Measurements from ENCODE around the gene LUZP2.

Gene LUZP2

GRCh38 chr11:24683583-24683982 lies 186.7 kb downstream of the LUZP2 start:
- no peaks in the 10 kb centered on the region for H3K9me3 ChIP-seq (ENCODE audit: control extremely low read depth in 1 of 5, control insufficient read depth in 4 of 5, insufficient read depth in 2 of 5, low read depth in 1 of 5, low read length in 4 of 5)
- DNase-seq, result no peak
- H3K36me3 ChIP-seq (ENCODE audit: control insufficient read depth in 4 of 4, insufficient read depth in 4 of 4, low read length in 3 of 4), result no peaks in the 10 kb centered on the region
- WGBS (ENCODE audit: insufficient coverage), result no CpG with 5 or more reads among the region's 1 CpG
- no peaks in the 10 kb centered on the region for H3K27me3 ChIP-seq (replicated peaks in 2 of 5; ENCODE audit: control insufficient read depth in 4 of 5, insufficient read depth in 5 of 5, low read length in 4 of 5)
- ChIA-PET CTCF (no interaction called here), POLR2A (no interaction called here)
- H3K27ac ChIP-seq (ENCODE audit: insufficient read depth in 1 of 2, low read depth in 1 of 2, low read length in 2 of 2, poor library complexity in 1 of 2, severe bottlenecking in 2 of 2), result no peak overlapping the region
- H3K4me1 ChIP-seq (ENCODE audit: control extremely low read depth in 1 of 4, control insufficient read depth in 4 of 4, insufficient read depth in 4 of 4, low read length in 3 of 4), result no peaks in the 10 kb centered on the region
- no peak overlapping the region for H3K4me3 ChIP-seq (ENCODE audit: control insufficient read depth in 1 of 7, extremely low read depth in 1 of 7, insufficient read depth in 4 of 7, low read depth in 2 of 7, low read length in 6 of 7)

- no peak overlapping the region for H3K27ac ChIP-seq (ENCODE audit: insufficient read depth in 1 of 2, low read depth in 1 of 2, low read length in 2 of 2, poor library complexity in 1 of 2, severe bottlenecking in 2 of 2)
- ChIA-PET POLR2A (no interaction called here), CTCF (no interaction called here)
- no peaks in the 10 kb centered on the region for H3K36me3 ChIP-seq (ENCODE audit: control insufficient read depth in 4 of 4, insufficient read depth in 4 of 4, low read length in 3 of 4)
- WGBS (ENCODE audit: insufficient coverage), result no CpG with 5 or more reads among the region's 1 CpG
- H3K9me3 ChIP-seq (ENCODE audit: control extremely low read depth in 1 of 5, control insufficient read depth in 4 of 5, insufficient read depth in 2 of 5, low read depth in 1 of 5, low read length in 4 of 5), result no peaks in the 10 kb centered on the region
- H3K4me3 ChIP-seq (ENCODE audit: control insufficient read depth in 1 of 7, extremely low read depth in 1 of 7, insufficient read depth in 4 of 7, low read depth in 2 of 7, low read length in 6 of 7), result no peak overlapping the region
- no peaks in the 10 kb centered on the region for H3K4me1 ChIP-seq (ENCODE audit: control extremely low read depth in 1 of 4, control insufficient read depth in 4 of 4, insufficient read depth in 4 of 4, low read length in 3 of 4)
- no peaks in the 10 kb centered on the region for H3K27me3 ChIP-seq (replicated peaks in 2 of 5; ENCODE audit: control insufficient read depth in 4 of 5, insufficient read depth in 5 of 5, low read length in 4 of 5)
- no peak for DNase-seq
Observed at GRCh38 chr11:24685821-24686220, 189.0 kb downstream of the LUZP2 start.

- no peak overlapping the region for H3K4me3 ChIP-seq (ENCODE audit: control insufficient read depth in 1 of 7, extremely low read depth in 1 of 7, insufficient read depth in 4 of 7, low read depth in 2 of 7, low read length in 6 of 7)
- H3K4me1 ChIP-seq (ENCODE audit: control extremely low read depth in 1 of 4, control insufficient read depth in 4 of 4, insufficient read depth in 4 of 4, low read length in 3 of 4), result no peaks in the 10 kb centered on the region
- ChIA-PET CTCF (no interaction called here), POLR2A (no interaction called here)
- no peak for DNase-seq
- H3K9me3 ChIP-seq (ENCODE audit: control extremely low read depth in 1 of 5, control insufficient read depth in 4 of 5, insufficient read depth in 2 of 5, low read depth in 1 of 5, low read length in 4 of 5), result no peaks in the 10 kb centered on the region
- no peak overlapping the region for H3K27ac ChIP-seq (ENCODE audit: insufficient read depth in 1 of 2, low read depth in 1 of 2, low read length in 2 of 2, poor library complexity in 1 of 2, severe bottlenecking in 2 of 2)
- no peaks in the 10 kb centered on the region for H3K27me3 ChIP-seq (replicated peaks in 2 of 5; ENCODE audit: control insufficient read depth in 4 of 5, insufficient read depth in 5 of 5, low read length in 4 of 5)
- WGBS (ENCODE audit: insufficient coverage), result 83% methylated on average over 1 of the region's 3 CpGs
- H3K36me3 ChIP-seq (ENCODE audit: control insufficient read depth in 4 of 4, insufficient read depth in 4 of 4, low read length in 3 of 4), result no peaks in the 10 kb centered on the region
Observed at GRCh38 chr11:24687531-24688147, 190.8 kb downstream of the LUZP2 start.

GRCh38 chr11:24688981-24689380 lies 192.1 kb downstream of the LUZP2 start:
- Histone ChIP-seq H3K9me3 (ENCODE audit: control extremely low read depth in 1 of 5, control insufficient read depth in 4 of 5, insufficient read depth in 2 of 5, low read depth in 1 of 5, low read length in 4 of 5) (no peaks in the 10 kb centered on the region), H3K36me3 (ENCODE audit: control insufficient read depth in 4 of 4, insufficient read depth in 4 of 4, low read length in 3 of 4) (no peaks in the 10 kb centered on the region), H3K4me3 (ENCODE audit: control insufficient read depth in 1 of 7, extremely low read depth in 1 of 7, insufficient read depth in 4 of 7, low read depth in 2 of 7, low read length in 6 of 7) (no peak overlapping the region), H3K4me1 (ENCODE audit: control extremely low read depth in 1 of 4, control insufficient read depth in 4 of 4, insufficient read depth in 4 of 4, low read length in 3 of 4) (no peaks in the 10 kb centered on the region), H3K27ac (ENCODE audit: insufficient read depth in 1 of 2, low read depth in 1 of 2, low read length in 2 of 2, poor library complexity in 1 of 2, severe bottlenecking in 2 of 2) (no peak overlapping the region), H3K27me3 (replicated peaks in 2 of 5; ENCODE audit: control insufficient read depth in 4 of 5, insufficient read depth in 5 of 5, low read length in 4 of 5) (no peaks in the 10 kb centered on the region)
- 82% methylated on average over 2 of the region's 2 CpGs for WGBS (ENCODE audit: insufficient coverage)
- POLR2A ChIA-PET, result no interaction called here
- CTCF ChIA-PET, result no interaction called here
- no peak for DNase-seq

- POLR2A ChIA-PET, result no interaction called here
- WGBS (ENCODE audit: insufficient coverage), result 92% methylated on average over 1 of the region's 3 CpGs
- H3K9me3 ChIP-seq (ENCODE audit: control extremely low read depth in 1 of 5, control insufficient read depth in 4 of 5, insufficient read depth in 2 of 5, low read depth in 1 of 5, low read length in 4 of 5), result no peaks in the 10 kb centered on the region
- H3K27me3 ChIP-seq (replicated peaks in 2 of 5; ENCODE audit: control insufficient read depth in 4 of 5, insufficient read depth in 5 of 5, low read length in 4 of 5), result no peaks in the 10 kb centered on the region
- H3K27ac ChIP-seq (ENCODE audit: insufficient read depth in 1 of 2, low read depth in 1 of 2, low read length in 2 of 2, poor library complexity in 1 of 2, severe bottlenecking in 2 of 2), result no peak overlapping the region
- no peaks in the 10 kb centered on the region for H3K36me3 ChIP-seq (ENCODE audit: control insufficient read depth in 4 of 4, insufficient read depth in 4 of 4, low read length in 3 of 4)
- CTCF ChIA-PET, result no interaction called here
- no peak overlapping the region for H3K4me3 ChIP-seq (ENCODE audit: control insufficient read depth in 1 of 7, extremely low read depth in 1 of 7, insufficient read depth in 4 of 7, low read depth in 2 of 7, low read length in 6 of 7)
- no peak for DNase-seq
- H3K4me1 ChIP-seq (ENCODE audit: control extremely low read depth in 1 of 4, control insufficient read depth in 4 of 4, insufficient read depth in 4 of 4, low read length in 3 of 4), result no peaks in the 10 kb centered on the region
Observed at GRCh38 chr11:24697522-24698111, 200.8 kb downstream of the LUZP2 start.

GRCh38 chr11:24704716-24705115 lies 207.9 kb downstream of the LUZP2 start:
- Histone ChIP-seq H3K27me3 (replicated peaks in 2 of 5; ENCODE audit: control insufficient read depth in 4 of 5, insufficient read depth in 5 of 5, low read length in 4 of 5) (no peaks in the 10 kb centered on the region), H3K27ac (ENCODE audit: insufficient read depth in 1 of 2, low read depth in 1 of 2, low read length in 2 of 2, poor library complexity in 1 of 2, severe bottlenecking in 2 of 2) (no peak overlapping the region), H3K9me3 (ENCODE audit: control extremely low read depth in 1 of 5, control insufficient read depth in 4 of 5, insufficient read depth in 2 of 5, low read depth in 1 of 5, low read length in 4 of 5) (no peaks in the 10 kb centered on the region), H3K36me3 (ENCODE audit: control insufficient read depth in 4 of 4, insufficient read depth in 4 of 4, low read length in 3 of 4) (no peaks in the 10 kb centered on the region), H3K4me1 (ENCODE audit: control extremely low read depth in 1 of 4, control insufficient read depth in 4 of 4, insufficient read depth in 4 of 4, low read length in 3 of 4) (no peaks in the 10 kb centered on the region), H3K4me3 (ENCODE audit: control insufficient read depth in 1 of 7, extremely low read depth in 1 of 7, insufficient read depth in 4 of 7, low read depth in 2 of 7, low read length in 6 of 7) (no peak overlapping the region)
- ChIA-PET CTCF (no interaction called here), POLR2A (no interaction called here)
- DNase-seq, result no peak

GRCh38 chr11:24705474-24705873 lies 208.6 kb downstream of the LUZP2 start:
- POLR2A ChIA-PET, result no interaction called here
- CTCF ChIA-PET, result no interaction called here
- H3K27me3 ChIP-seq (replicated peaks in 2 of 5; ENCODE audit: control insufficient read depth in 4 of 5, insufficient read depth in 5 of 5, low read length in 4 of 5), result no peaks in the 10 kb centered on the region

More at GRCh38 chr11:24705474-24705873, 208.6 kb downstream of the LUZP2 start:
- H3K4me3 ChIP-seq (ENCODE audit: control insufficient read depth in 1 of 7, extremely low read depth in 1 of 7, insufficient read depth in 4 of 7, low read depth in 2 of 7, low read length in 6 of 7), result no peak overlapping the region
- H3K9me3 ChIP-seq (ENCODE audit: control extremely low read depth in 1 of 5, control insufficient read depth in 4 of 5, insufficient read depth in 2 of 5, low read depth in 1 of 5, low read length in 4 of 5), result no peaks in the 10 kb centered on the region
- no peak for DNase-seq
- H3K4me1 ChIP-seq (ENCODE audit: control extremely low read depth in 1 of 4, control insufficient read depth in 4 of 4, insufficient read depth in 4 of 4, low read length in 3 of 4), result no peaks in the 10 kb centered on the region
- no peaks in the 10 kb centered on the region for H3K36me3 ChIP-seq (ENCODE audit: control insufficient read depth in 4 of 4, insufficient read depth in 4 of 4, low read length in 3 of 4)
- no peak overlapping the region for H3K27ac ChIP-seq (ENCODE audit: insufficient read depth in 1 of 2, low read depth in 1 of 2, low read length in 2 of 2, poor library complexity in 1 of 2, severe bottlenecking in 2 of 2)

All from common myeloid progenitor, CD34-positive (primary cell).